Caco-2 (cell line): ENCODE measurements around the gene YLPM1. TPM values are rescaled to one million over a fixed set of nuclear protein-coding genes. Genes with fewer than 3 reads are reported as not detected.

Source experiments
- BruUV-seq: library from RNA; stranded (reverse); fragments of 400-500 nt; replicated peaks from 2 replicates; lab custom pipeline; 2021; lab: Mats Ljungman, UMichigan
- CTCF ChIA-PET: fragments of 300-600 bp; sonication (Branson Sonifier 250); formaldehyde crosslinking; loops from one replicate; lab custom pipeline; 2022; ENCODE audit warnings: antibody characterized with exemption; lab: Charles Lee
- POLR2A ChIA-PET: fragments of 300-600 bp; sonication (Branson Sonifier 250); formaldehyde crosslinking; loops from one replicate; lab custom pipeline; 2022; ENCODE audit warnings: antibody characterized with exemption; lab: Charles Lee
- DNase-seq, 2 experiments: peaks; one replicate each; pipeline versions ENCODE4 v3.0.0 to v3.0.0-alpha.2; 2020 to 2022
- H3K27me3 ChIP-seq: replicated peaks from 2 replicates; pipeline ENCODE4 v1.6.0; 2011; ENCODE audit warnings: low read length; ENCODE audit not compliant: control insufficient read depth, insufficient read depth
- H3K36me3 ChIP-seq: 2 replicates; pipeline ENCODE4 v1.5.1; 2011; ENCODE audit warnings: low read length; ENCODE audit not compliant: control insufficient read depth, insufficient read depth
- H3K4me1 ChIP-seq: fragments of 250-450 bp; sonication (Bioruptor Pico); 2 replicates; pipeline ENCODE4 v1.5.1; 2020; ENCODE audit warnings: mild to moderate bottlenecking
- H3K4me3 ChIP-seq: 2 replicates; pipeline ENCODE4 v1.5.1; 2011; ENCODE audit warnings: low read depth, mild to moderate bottlenecking, control low read depth, low read length
- H3K9me3 ChIP-seq: fragments of 250-450 bp; sonication (Bioruptor Pico); 2 replicates; pipeline ENCODE4 v1.5.1; 2020; ENCODE audit warnings: mild to moderate bottlenecking, moderate library complexity
- H3K27ac Mint-ChIP-seq: one replicate; pipeline ENCODE4 v1.8.0; 2022; ENCODE audit warnings: mixed read lengths; ENCODE audit not compliant: unreplicated experiment
- H3K27me3 Mint-ChIP-seq: one replicate; pipeline ENCODE4 v1.8.0; 2022; ENCODE audit warnings: mixed read lengths; ENCODE audit not compliant: insufficient read depth, unreplicated experiment
- H3K36me3 Mint-ChIP-seq: one replicate; pipeline ENCODE4 v1.8.0; 2022; ENCODE audit warnings: mild to moderate bottlenecking, mixed read lengths; ENCODE audit not compliant: insufficient read depth, unreplicated experiment
- H3K4me1 Mint-ChIP-seq: one replicate; pipeline ENCODE4 v1.8.0; 2022; ENCODE audit warnings: low read depth, mixed read lengths; ENCODE audit not compliant: unreplicated experiment
- H3K4me3 Mint-ChIP-seq: one replicate; pipeline ENCODE4 v1.8.0; 2022; ENCODE audit warnings: mild to moderate bottlenecking, moderate library complexity, mixed read lengths; ENCODE audit not compliant: unreplicated experiment
- H3K9me3 Mint-ChIP-seq: one replicate; pipeline ENCODE4 v1.8.0; 2022; ENCODE audit warnings: mixed read lengths; ENCODE audit not compliant: unreplicated experiment
- CTCF ChIP-seq, 2 experiments: fragments of 200-600 bp in 1 of 2; IDR thresholded peaks; 1 replicate in 1 of 2; 2 replicates in 1 of 2; pipeline versions ENCODE4 v1.5.1 to v1.8.0; 2011 to 2022; ENCODE audit warnings: antibody characterized with exemption in 1 of 2, control low read depth in 1 of 2, inconsistent platforms in 1 of 2, low read depth in 1 of 2, low read length in 1 of 2, mild to moderate bottlenecking in 1 of 2, moderate library complexity in 1 of 2; ENCODE audit not compliant: insufficient read depth in 1 of 2, severe bottlenecking in 1 of 2, unreplicated experiment in 1 of 2
- intact Hi-C: fragments of 100-400 bp; cut with micrococcal nuclease; formaldehyde crosslinking; loops from one replicate; pipeline ENCODE4 v1.10.0; 2022; ENCODE audit not compliant: unreplicated experiment
- total RNA-seq: library from RNA; stranded (reverse); gene quantifications from 2 replicates; pipeline ENCODE4 v1.2.3, GENCODE V29; 2022

The YLPM1 gene
- total RNA-seq, 1 experiment from 2014 or later, result 65.0 TPM

- H3K4me3 Mint-ChIP-seq, result no peak overlapping the region
- no peaks in the 10 kb centered on the region for H3K9me3 Mint-ChIP-seq
- no peak for TF ChIP-seq CTCF (IDR thresholded peaks at IDR 0.05; ENCODE audit: insufficient read depth in 1 of 2, low read depth in 1 of 2, low read length in 1 of 2, severe bottlenecking in 1 of 2, unreplicated experiment in 1 of 2)
- DNase-seq, result no peak
- H3K4me3 ChIP-seq, result no peak overlapping the region
- H3K9me3 ChIP-seq, result no peaks in the 10 kb centered on the region
- no peaks in the 10 kb centered on the region for H3K4me1 Mint-ChIP-seq
- ChIA-PET CTCF (no interaction called here), POLR2A (no interaction called here)
- no peaks in the 10 kb centered on the region; the same call in 1 of the 2 replicates for H3K27me3 ChIP-seq
- no peaks in the 10 kb centered on the region for H3K36me3 ChIP-seq
- H3K36me3 Mint-ChIP-seq, result no peaks in the 10 kb centered on the region
- H3K27me3 Mint-ChIP-seq, result peaks cover 14% of the 10 kb centered on the region
- BruUV-seq, result no TSS peak
- no peaks in the 10 kb centered on the region for H3K4me1 ChIP-seq
- intact Hi-C loops, result no loop called here
- no peak overlapping the region for H3K27ac Mint-ChIP-seq
Measured at GRCh38 chr14:74866708-74867389, 103.7 kb downstream of the YLPM1 start.

- no peak overlapping the region for H3K4me3 ChIP-seq
- Mint-ChIP-seq H3K27me3 (peaks cover 14% of the 10 kb centered on the region), H3K4me3 (no peak overlapping the region), H3K27ac (no peak overlapping the region), H3K4me1 (no peaks in the 10 kb centered on the region), H3K9me3 (no peaks in the 10 kb centered on the region), H3K36me3 (no peaks in the 10 kb centered on the region)
- no peaks in the 10 kb centered on the region for H3K9me3 ChIP-seq
- H3K27me3 ChIP-seq, result no peaks in the 10 kb centered on the region; the same call in 1 of the 2 replicates
- H3K36me3 ChIP-seq, result no peaks in the 10 kb centered on the region
- DNase-seq, result no peak
- intact Hi-C loops, result no loop called here
- POLR2A ChIA-PET, result no interaction called here
- no TSS peak for BruUV-seq
- no peak for TF ChIP-seq CTCF (IDR thresholded peaks at IDR 0.05; ENCODE audit: insufficient read depth in 1 of 2, low read depth in 1 of 2, low read length in 1 of 2, severe bottlenecking in 1 of 2, unreplicated experiment in 1 of 2)
- H3K4me1 ChIP-seq, result no peaks in the 10 kb centered on the region
- CTCF ChIA-PET, result interaction anchor here (0.9 kb wide), 1 partner anchor 11 kb away, joined by 3 read pairs; no protein-coding TSS in a partner anchor
Measured at GRCh38 chr14:74867673-74868072, 104.6 kb downstream of the YLPM1 start.

- TF ChIP-seq CTCF (IDR thresholded peaks at IDR 0.05; ENCODE audit: insufficient read depth in 1 of 2, low read depth in 1 of 2, low read length in 1 of 2, severe bottlenecking in 1 of 2, unreplicated experiment in 1 of 2), result no peak
- no peaks in the 10 kb centered on the region for H3K36me3 ChIP-seq
- ChIA-PET POLR2A (interaction anchor here (0.7 kb wide), 1 partner anchor 14 kb away, joined by 3 read pairs; no protein-coding TSS in a partner anchor), CTCF (no interaction called here)
- Mint-ChIP-seq H3K27ac (no peak overlapping the region), H3K4me1 (no peaks in the 10 kb centered on the region), H3K4me3 (no peak overlapping the region), H3K9me3 (no peaks in the 10 kb centered on the region), H3K27me3 (peaks cover 14% of the 10 kb centered on the region), H3K36me3 (no peaks in the 10 kb centered on the region)
- no TSS peak for BruUV-seq
- no peaks in the 10 kb centered on the region for H3K9me3 ChIP-seq
- H3K4me3 ChIP-seq, result no peak overlapping the region
- H3K4me1 ChIP-seq, result no peaks in the 10 kb centered on the region
- no peak for DNase-seq
- intact Hi-C loops, result no loop called here
- H3K27me3 ChIP-seq, result no peaks in the 10 kb centered on the region; the same call in 1 of the 2 replicates
Measured at GRCh38 chr14:74868739-74869138, 105.6 kb downstream of the YLPM1 start.
